Astrocyte (in vitro differentiated cells and primary cell): ENCODE measurements around the gene LIPG.

Source experiments
- EZH2 ChIP-seq: IDR thresholded peaks from 2 replicates; pipeline ENCODE4 v1.6.1; 2012; ENCODE audit warnings: mild to moderate bottlenecking, low read length, inconsistent platforms; ENCODE audit not compliant: insufficient read depth
- TF ChIP-seq, protein P1 (sequence below): IDR thresholded peaks from 2 replicates; pipeline ENCODE4 v1.5.1; 2011; ENCODE audit warnings: low read depth, mild to moderate bottlenecking, inconsistent platforms, low read length, moderate library complexity; ENCODE audit not compliant: insufficient read depth

DNA sequence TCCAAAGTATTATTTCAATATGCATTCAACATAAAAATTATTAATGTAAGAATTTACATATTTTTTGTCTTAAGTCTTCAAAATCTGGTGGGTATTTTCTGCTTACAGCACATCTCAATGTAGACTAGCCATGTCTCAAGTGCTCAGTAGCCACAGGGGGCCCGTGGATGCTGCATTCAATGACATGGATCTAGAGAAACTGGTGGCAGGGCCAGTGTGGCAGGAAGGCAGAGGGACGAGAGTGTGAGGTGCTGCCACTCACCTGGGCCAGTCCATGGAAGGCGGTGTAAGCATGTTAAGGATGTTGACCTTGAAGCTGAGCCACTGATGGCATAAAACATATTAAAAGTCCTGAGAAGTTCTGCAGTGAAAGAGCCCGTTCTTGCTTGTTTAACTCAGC, 6.2 kb upstream of the LIPG start:
- TF ChIP-seq, protein P1, sequence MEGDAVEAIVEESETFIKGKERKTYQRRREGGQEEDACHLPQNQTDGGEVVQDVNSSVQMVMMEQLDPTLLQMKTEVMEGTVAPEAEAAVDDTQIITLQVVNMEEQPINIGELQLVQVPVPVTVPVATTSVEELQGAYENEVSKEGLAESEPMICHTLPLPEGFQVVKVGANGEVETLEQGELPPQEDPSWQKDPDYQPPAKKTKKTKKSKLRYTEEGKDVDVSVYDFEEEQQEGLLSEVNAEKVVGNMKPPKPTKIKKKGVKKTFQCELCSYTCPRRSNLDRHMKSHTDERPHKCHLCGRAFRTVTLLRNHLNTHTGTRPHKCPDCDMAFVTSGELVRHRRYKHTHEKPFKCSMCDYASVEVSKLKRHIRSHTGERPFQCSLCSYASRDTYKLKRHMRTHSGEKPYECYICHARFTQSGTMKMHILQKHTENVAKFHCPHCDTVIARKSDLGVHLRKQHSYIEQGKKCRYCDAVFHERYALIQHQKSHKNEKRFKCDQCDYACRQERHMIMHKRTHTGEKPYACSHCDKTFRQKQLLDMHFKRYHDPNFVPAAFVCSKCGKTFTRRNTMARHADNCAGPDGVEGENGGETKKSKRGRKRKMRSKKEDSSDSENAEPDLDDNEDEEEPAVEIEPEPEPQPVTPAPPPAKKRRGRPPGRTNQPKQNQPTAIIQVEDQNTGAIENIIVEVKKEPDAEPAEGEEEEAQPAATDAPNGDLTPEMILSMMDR, result no peak
- TF ChIP-seq EZH2, result no peak
